ES-I3 (cell line): Measurements from ENCODE around the gene ZBTB12.
A peak's percentile ranks its signal among the peaks of the same experiment; 100 is the strongest.

Experiments used
- H3K36me3 ChIP-seq: 2 replicates; pipeline ENCODE4 v1.6.1; 2013; ENCODE audit warnings: mild to moderate bottlenecking, low read length, control low read depth, moderate library complexity; ENCODE audit not compliant: insufficient read depth
- H3K4me1 ChIP-seq: 2 replicates; pipeline ENCODE4 v1.6.1; 2013; ENCODE audit warnings: mild to moderate bottlenecking, control low read depth, low read length; ENCODE audit not compliant: insufficient read depth
- H3K9ac ChIP-seq: 2 replicates; pipeline ENCODE4 v1.6.1; 2013; ENCODE audit warnings: low read depth, mild to moderate bottlenecking, low read length, moderate library complexity
- H3K9me3 ChIP-seq: 2 replicates; pipeline ENCODE4 v1.6.1; 2013; ENCODE audit warnings: mild to moderate bottlenecking, low read length, moderate library complexity; ENCODE audit not compliant: control insufficient read depth, insufficient read depth

ZBTB12 gene

DNA sequence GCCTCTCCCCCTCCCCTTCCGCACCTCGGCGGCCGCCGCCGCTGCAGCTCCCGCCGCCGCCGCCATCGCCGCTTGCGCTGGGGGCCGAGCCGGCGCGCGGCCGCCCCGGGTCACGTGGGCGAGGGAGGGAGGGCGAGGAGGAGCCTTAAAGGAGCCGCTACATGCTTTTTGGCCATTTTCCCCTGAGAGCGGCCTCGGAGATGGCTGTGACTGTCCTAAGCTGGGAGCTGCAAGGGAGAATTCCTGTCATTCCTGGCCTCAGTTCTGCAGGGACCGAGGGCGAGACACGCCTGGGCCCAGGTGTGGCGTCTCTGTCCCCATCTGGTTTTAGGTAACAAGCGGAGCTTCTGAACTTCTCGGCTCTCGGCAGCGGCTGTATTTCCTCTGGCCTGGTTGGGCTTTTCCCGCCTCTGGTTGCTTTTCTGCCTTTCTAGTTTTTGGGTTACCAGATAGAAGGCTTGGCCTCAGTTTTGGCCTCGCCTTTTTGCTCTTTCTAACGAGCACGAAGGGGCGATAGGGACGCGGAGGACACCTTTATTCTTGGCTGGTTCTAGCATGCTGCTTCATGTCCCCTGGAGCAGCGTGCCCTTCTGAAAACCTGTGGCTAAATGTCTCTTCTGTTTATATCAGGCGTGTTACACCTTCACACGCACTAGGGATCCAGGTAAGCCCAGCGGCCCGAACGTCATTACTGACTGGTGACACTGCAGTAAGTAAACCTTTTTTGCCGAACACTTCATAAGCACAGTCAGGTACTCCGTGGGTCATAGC lies 4.1 kb downstream of the ZBTB12 start, which contains the start of gene EHMT2:
EHMT2 (minus strand) TSS at position 87 of the 771 bp plus-strand sequence; CDS start at position 66, 21 bp downstream.
- peak within 1 kb of the TSS; percentile 99 for H3K9ac ChIP-seq
- no peaks in the 10 kb centered on the region for H3K9me3 ChIP-seq
- peaks cover 11% of the 10 kb centered on the region for H3K36me3 ChIP-seq
- H3K4me1 ChIP-seq = no peaks in the 10 kb centered on the region

GRCh38 chr6:31896856-31897611 lies 4.9 kb downstream of the ZBTB12 start:
- peak overlapping the region; percentile 99 for H3K9ac ChIP-seq
- H3K4me1 ChIP-seq = no peaks in the 10 kb centered on the region
- no peaks in the 10 kb centered on the region for H3K9me3 ChIP-seq
- peaks cover 11% of the 10 kb centered on the region for H3K36me3 ChIP-seq

DNA sequence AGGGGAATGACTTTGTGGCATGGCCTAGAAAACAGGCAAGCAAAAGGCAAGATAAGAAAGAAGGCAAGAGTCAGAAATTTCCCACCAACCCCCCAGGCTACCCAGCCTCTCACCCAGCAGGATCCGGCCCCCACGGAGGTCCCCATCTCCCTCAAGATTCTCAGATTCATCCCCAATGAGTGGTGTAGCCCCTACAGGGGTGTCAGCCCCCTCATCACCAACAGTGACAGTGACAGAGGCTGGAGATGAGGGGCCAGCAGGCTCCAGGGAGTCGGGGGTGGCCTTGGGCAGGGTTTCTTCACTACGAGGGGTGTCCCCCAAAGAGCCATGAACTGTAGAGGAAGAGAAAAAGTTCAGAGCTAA lies 5.4 kb downstream of the ZBTB12 start:
- Histone ChIP-seq H3K4me1 (no peaks in the 10 kb centered on the region), H3K9ac (peak overlapping the region; percentile 99; the same call in 1 of the 2 replicates), H3K9me3 (no peaks in the 10 kb centered on the region), H3K36me3 (peaks cover 12% of the 10 kb centered on the region)

- peaks cover 24% of the 10 kb centered on the region for H3K36me3 ChIP-seq
- H3K9me3 ChIP-seq = no peaks in the 10 kb centered on the region
- H3K4me1 ChIP-seq = no peaks in the 10 kb centered on the region
- H3K9ac ChIP-seq = no peak overlapping the region
Observed at GRCh38 chr6:31892821-31893220, 9.1 kb downstream of the ZBTB12 start.

GRCh38 chr6:31889331-31889972 lies 12.4 kb downstream of the ZBTB12 start:
- H3K36me3 ChIP-seq = peaks cover 31% of the 10 kb centered on the region

DNA sequence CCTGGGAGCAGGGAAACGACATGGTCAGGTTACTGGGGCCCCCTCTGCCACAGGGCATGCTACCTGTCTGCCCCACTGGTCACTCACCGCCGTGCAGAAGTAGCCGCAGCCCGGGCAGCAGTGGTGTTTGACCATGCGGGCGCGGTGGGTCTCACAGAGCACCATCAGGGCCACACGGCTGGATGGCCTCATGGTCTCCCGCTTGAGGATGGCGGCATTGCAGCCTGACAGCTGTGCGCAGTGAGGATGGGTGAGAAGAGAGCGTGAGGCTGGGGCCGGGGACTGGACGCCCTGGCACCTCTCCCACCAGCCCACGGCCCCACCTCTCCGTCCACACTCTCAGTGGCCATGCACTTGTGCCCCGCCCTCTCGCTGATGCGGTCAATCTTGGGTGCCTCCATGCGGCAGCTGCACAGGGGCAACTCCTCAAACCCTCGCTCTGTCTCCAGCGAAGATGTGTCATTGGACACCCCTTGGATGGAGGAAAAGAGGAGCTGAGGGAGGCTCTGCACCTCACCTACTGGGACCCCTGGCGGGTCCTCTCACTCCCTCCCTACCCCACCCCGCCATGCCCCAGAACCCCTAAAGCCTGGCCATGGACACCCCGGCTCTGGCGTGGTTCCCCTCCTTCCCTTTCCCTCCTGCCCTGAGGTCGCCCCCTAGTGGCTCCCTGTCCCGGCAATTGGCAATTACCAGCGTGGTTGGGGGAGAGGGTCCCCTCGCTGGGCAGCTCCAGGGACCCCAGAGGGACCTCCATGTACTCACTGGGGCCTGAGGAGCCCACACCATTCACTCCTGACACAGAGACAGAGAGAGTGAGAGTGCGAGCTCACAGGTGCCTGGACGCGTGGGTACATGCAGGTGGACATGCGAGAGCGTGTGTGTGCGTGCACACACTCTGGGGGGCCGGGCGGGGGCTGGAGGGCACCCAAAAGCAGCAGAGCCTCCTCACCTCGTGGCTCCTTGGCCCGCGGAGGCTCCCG lies 13.3 kb downstream of the ZBTB12 start:
- H3K9me3 ChIP-seq = no peaks in the 10 kb centered on the region
- peaks cover 31% of the 10 kb centered on the region for H3K36me3 ChIP-seq
- no peak overlapping the region for H3K9ac ChIP-seq
- no peaks in the 10 kb centered on the region for H3K4me1 ChIP-seq

More at GRCh38 chr6:31889331-31889972, 12.4 kb downstream of the ZBTB12 start:
- Histone ChIP-seq H3K9me3 (no peaks in the 10 kb centered on the region), H3K9ac (no peak overlapping the region), H3K4me1 (no peaks in the 10 kb centered on the region)

- Histone ChIP-seq H3K9me3 (no peaks in the 10 kb centered on the region), H3K4me1 (no peaks in the 10 kb centered on the region), H3K36me3 (peaks cover 26% of the 10 kb centered on the region), H3K9ac (no peak overlapping the region)
Observed at GRCh38 chr6:31887173-31888007, 14.5 kb downstream of the ZBTB12 start.

- Histone ChIP-seq H3K9me3 (no peaks in the 10 kb centered on the region), H3K4me1 (no peaks in the 10 kb centered on the region), H3K9ac (no peak overlapping the region), H3K36me3 (peaks cover 27% of the 10 kb centered on the region)
Observed at GRCh38 chr6:31886541-31886991, 15.3 kb downstream of the ZBTB12 start.

- Histone ChIP-seq H3K9ac (no peak overlapping the region), H3K4me1 (no peaks in the 10 kb centered on the region), H3K36me3 (peaks cover 25% of the 10 kb centered on the region), H3K9me3 (no peaks in the 10 kb centered on the region)
Observed at GRCh38 chr6:31884528-31885035, 17.3 kb downstream of the ZBTB12 start.

DNA sequence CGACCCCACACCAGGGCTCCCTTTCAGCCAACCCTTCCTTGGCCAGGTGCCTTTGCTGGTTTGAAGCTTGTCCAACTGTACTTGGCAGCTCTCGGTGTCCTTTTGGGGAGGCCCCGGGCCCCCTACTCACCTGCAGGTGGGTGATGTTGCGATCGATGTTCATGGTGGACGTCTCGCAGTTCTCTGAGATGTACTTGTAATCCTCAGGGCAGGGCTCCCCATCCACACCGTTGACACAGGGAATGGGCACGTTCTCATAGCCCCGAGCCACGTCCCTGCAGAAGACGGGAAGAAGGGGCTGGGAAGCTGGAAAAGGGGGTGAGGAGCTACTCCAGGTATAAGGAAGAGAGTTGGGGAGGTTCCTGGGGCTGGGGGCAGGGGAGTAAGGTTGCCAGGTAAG lies 18.2 kb downstream of the ZBTB12 start:
- H3K9me3 ChIP-seq = no peaks in the 10 kb centered on the region
- peaks cover 25% of the 10 kb centered on the region for H3K36me3 ChIP-seq
- no peaks in the 10 kb centered on the region for H3K4me1 ChIP-seq
- H3K9ac ChIP-seq = no peak overlapping the region

DNA sequence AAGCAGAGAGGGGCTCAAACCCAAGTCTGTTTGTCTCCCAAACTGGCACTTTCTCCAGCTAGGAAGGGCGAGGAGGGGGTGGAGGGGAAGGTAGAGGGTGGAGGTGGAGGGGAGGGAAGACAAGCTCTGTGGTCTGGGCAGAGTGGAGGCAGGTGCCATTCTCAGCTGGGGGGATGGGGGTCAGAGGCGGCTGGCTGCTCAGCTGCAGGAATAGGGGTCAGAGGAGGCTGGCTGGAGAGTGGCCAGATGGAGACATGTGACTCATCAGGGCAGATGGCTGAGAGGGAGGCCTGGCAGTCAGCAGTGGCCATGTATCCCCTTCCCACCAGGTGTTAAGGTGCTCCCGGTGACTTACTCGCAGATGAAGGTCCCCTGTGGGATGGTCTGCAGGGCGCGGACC lies 19.5 kb downstream of the ZBTB12 start:
- peaks cover 17% of the 10 kb centered on the region for H3K36me3 ChIP-seq
- H3K9me3 ChIP-seq = no peaks in the 10 kb centered on the region
- no peak overlapping the region for H3K9ac ChIP-seq
- no peaks in the 10 kb centered on the region; the same call in 1 of the 2 replicates for H3K4me1 ChIP-seq

- Histone ChIP-seq H3K4me1 (no peaks in the 10 kb centered on the region; the same call in 1 of the 2 replicates), H3K36me3 (peaks cover 8% of the 10 kb centered on the region), H3K9ac (no peak overlapping the region), H3K9me3 (no peaks in the 10 kb centered on the region)
Observed at GRCh38 chr6:31881136-31881859, 20.6 kb downstream of the ZBTB12 start.
